Measurements from ENCODE around the gene CNTNAP3.
"Not testable (repeated sequence)": the region's sequence is repeated elsewhere in the genome, so short reads cannot be mapped to it uniquely, and the experiment has no call there.

Gene CNTNAP3

GRCh38 chr9:39030204-39031019 lies 257.6 kb downstream of the CNTNAP3 start:
- not testable (repeated sequence) for H2AFZ ChIP-seq (ENCODE audit: low read depth); H3K27ac ChIP-seq; H3K27me3 ChIP-seq (ENCODE audit: insufficient read depth, low read depth); H4K20me1 ChIP-seq (ENCODE audit: insufficient read depth); H3K4me3 ChIP-seq (IDR thresholded peaks at IDR 0.05; ENCODE audit: insufficient read depth, low read depth, low read length); H3K9ac ChIP-seq; H3K4me1 ChIP-seq (ENCODE audit: low read depth, poor library complexity, severe bottlenecking); H3K4me2 ChIP-seq; H3K36me3 ChIP-seq (ENCODE audit: insufficient read depth); H3K79me2 ChIP-seq (ENCODE audit: insufficient read depth, low read depth)

DNA sequence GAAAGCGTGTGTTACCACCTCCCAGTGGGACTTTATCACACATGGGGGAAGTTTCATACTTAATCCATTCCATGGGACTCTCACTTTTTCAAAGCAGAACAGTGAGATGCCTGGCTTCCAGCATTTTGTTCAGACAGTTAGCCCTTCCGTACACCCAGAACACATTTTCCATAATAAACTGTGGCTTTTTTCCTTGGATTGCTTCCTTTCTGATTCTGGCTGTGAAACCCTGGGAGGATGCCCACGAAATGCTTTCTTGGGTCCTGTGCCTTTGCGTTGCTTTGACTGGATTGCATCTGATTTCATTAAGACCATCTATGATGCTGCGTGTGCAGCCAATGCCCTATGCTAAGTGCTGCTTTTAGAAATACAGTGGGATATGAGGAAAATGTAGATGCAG lies 259.1 kb downstream of the CNTNAP3 start:
- H3K27me3 ChIP-seq (ENCODE audit: insufficient read depth, low read depth); H3K4me3 ChIP-seq (IDR thresholded peaks at IDR 0.05; ENCODE audit: insufficient read depth, low read depth, low read length); H4K20me1 ChIP-seq (ENCODE audit: insufficient read depth); H3K79me2 ChIP-seq (ENCODE audit: insufficient read depth, low read depth); H3K4me2 ChIP-seq; H3K36me3 ChIP-seq (ENCODE audit: insufficient read depth); H2AFZ ChIP-seq (ENCODE audit: low read depth); H3K9ac ChIP-seq; H3K27ac ChIP-seq; H3K4me1 ChIP-seq (ENCODE audit: low read depth, poor library complexity, severe bottlenecking): not testable (repeated sequence)

DNA sequence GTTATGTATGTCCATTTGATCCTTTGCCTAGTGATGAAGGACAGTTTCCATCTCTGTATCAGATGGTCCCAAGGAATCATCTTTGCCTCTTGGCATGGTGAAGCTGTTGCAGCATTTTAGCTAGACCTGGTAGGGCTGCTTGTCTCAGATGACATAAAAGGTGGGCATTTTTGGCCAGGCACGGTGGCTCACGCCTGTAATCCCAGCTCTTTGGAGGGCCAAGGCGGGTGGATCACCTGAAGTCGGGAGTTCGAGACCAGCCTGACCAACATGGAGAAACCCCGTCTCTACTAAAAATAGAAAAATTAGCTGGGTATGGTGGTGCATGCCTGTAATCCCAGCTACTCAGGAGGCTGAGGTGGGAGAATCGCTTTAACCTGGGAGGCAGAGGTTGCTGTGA lies 259.8 kb downstream of the CNTNAP3 start:
- not testable (repeated sequence) for H3K79me2 ChIP-seq (ENCODE audit: insufficient read depth, low read depth); H3K4me3 ChIP-seq (IDR thresholded peaks at IDR 0.05; ENCODE audit: insufficient read depth, low read depth, low read length)

GRCh38 chr9:39025911-39026588 lies 261.9 kb downstream of the CNTNAP3 start:
- not testable (repeated sequence) for H4K20me1 ChIP-seq (ENCODE audit: insufficient read depth); H3K4me1 ChIP-seq (ENCODE audit: low read depth, poor library complexity, severe bottlenecking); H3K4me2 ChIP-seq; H3K4me3 ChIP-seq (IDR thresholded peaks at IDR 0.05; ENCODE audit: insufficient read depth, low read depth, low read length); H3K79me2 ChIP-seq (ENCODE audit: insufficient read depth, low read depth); H3K27ac ChIP-seq; H3K9ac ChIP-seq; H3K36me3 ChIP-seq (ENCODE audit: insufficient read depth); H2AFZ ChIP-seq (ENCODE audit: low read depth); H3K27me3 ChIP-seq (ENCODE audit: insufficient read depth, low read depth)

More for the DNA sequence above, 259.8 kb downstream of the CNTNAP3 start:
- H2AFZ ChIP-seq (ENCODE audit: low read depth); H3K36me3 ChIP-seq (ENCODE audit: insufficient read depth); H3K9ac ChIP-seq; H3K4me1 ChIP-seq (ENCODE audit: low read depth, poor library complexity, severe bottlenecking); H3K27me3 ChIP-seq (ENCODE audit: insufficient read depth, low read depth); H3K4me2 ChIP-seq; H4K20me1 ChIP-seq (ENCODE audit: insufficient read depth); H3K27ac ChIP-seq: not testable (repeated sequence)

All from KMS-11 (cell line).